SK-N-SH treated with all-trans-retinoic acid at 6 μM for 48 hours (cell line): ENCODE data around the gene TAF1A.

Experiments used
- ATAC-seq: fragments of 200-7000 bp; cut with Tn5 transposase; 3 replicates; pipeline ENCODE4 v1.9.1; 2020; ENCODE audit warnings: mild to moderate bottlenecking, moderate library complexity
- ARNTL ChIP-seq: fragments of 450-650 bp; formaldehyde crosslinking; IDR thresholded peaks from 2 replicates; pipeline ENCODE4 v1.5.0; 2020; ENCODE audit warnings: low read depth, mild to moderate bottlenecking, moderate library complexity, borderline replicate concordance
- BACH2 ChIP-seq: fragments of 250-450 bp; sonication (Bioruptor Pico); IDR thresholded peaks from 2 replicates; pipeline ENCODE4 v1.9.0; 2021; ENCODE audit warnings: mild to moderate bottlenecking, borderline replicate concordance
- CREB5 ChIP-seq: fragments of 250-450 bp; sonication (Bioruptor Pico); IDR thresholded peaks from 2 replicates; pipeline ENCODE4 v1.5.1; 2020; ENCODE audit warnings: low read depth, mild to moderate bottlenecking, moderate library complexity
- CSRNP3 ChIP-seq: fragments of 250-450 bp; sonication (Bioruptor Pico); IDR thresholded peaks from 2 replicates; pipeline ENCODE4 v1.5.1; 2021; ENCODE audit warnings: mild to moderate bottlenecking, moderate library complexity
- ESRRG ChIP-seq: fragments of 250-450 bp; sonication (Bioruptor Pico); IDR thresholded peaks from 2 replicates; pipeline ENCODE4 v1.6.1; 2021; ENCODE audit warnings: mild to moderate bottlenecking
- GLIS3 ChIP-seq: fragments of 250-450 bp; sonication (Bioruptor Pico); IDR thresholded peaks from 2 replicates; pipeline ENCODE4 v1.5.0; 2020; ENCODE audit warnings: mild to moderate bottlenecking, moderate library complexity
- ISL1 ChIP-seq: fragments of 250-450 bp; sonication (Bioruptor Pico); IDR thresholded peaks from 2 replicates; pipeline ENCODE4 v2.1.2; 2022; ENCODE audit warnings: mild to moderate bottlenecking, moderate library complexity
- OSR1 ChIP-seq: fragments of 250-450 bp; sonication (Bioruptor Pico); IDR thresholded peaks from 2 replicates; pipeline ENCODE4 v1.8.0; 2022; ENCODE audit warnings: moderate library complexity, mild to moderate bottlenecking, inconsistent platforms
- PATZ1 ChIP-seq: fragments of 250-450 bp; sonication (Bioruptor Pico); IDR thresholded peaks from 2 replicates; pipeline ENCODE4 v1.8.0; 2020; ENCODE audit warnings: mild to moderate bottlenecking, moderate library complexity, borderline replicate concordance
- POU6F1 ChIP-seq: fragments of 250-450 bp; sonication (Bioruptor Pico); IDR thresholded peaks from 2 replicates; pipeline ENCODE4 v1.8.0; 2021; ENCODE audit warnings: low read depth, mild to moderate bottlenecking, moderate library complexity, borderline replicate concordance
- PPARA ChIP-seq: fragments of 250-450 bp; sonication (Bioruptor Pico); IDR thresholded peaks from 2 replicates; pipeline ENCODE4 v1.5.0; 2020; ENCODE audit warnings: mild to moderate bottlenecking, borderline replicate concordance
- RARB ChIP-seq: fragments of 250-450 bp; sonication (Bioruptor Pico); IDR thresholded peaks from 2 replicates; pipeline ENCODE4 v1.8.0; 2021; ENCODE audit warnings: mild to moderate bottlenecking, moderate library complexity
- TCF4 ChIP-seq: fragments of 250-450 bp; sonication (Bioruptor Pico); IDR thresholded peaks from 2 replicates; pipeline ENCODE4 v1.8.0; 2021; ENCODE audit warnings: mild to moderate bottlenecking, moderate library complexity, borderline replicate concordance
- TOX ChIP-seq: fragments of 250-450 bp; sonication (Bioruptor Pico); IDR thresholded peaks from 2 replicates; pipeline ENCODE4 v1.8.0; 2021; ENCODE audit warnings: mild to moderate bottlenecking, moderate library complexity, borderline replicate concordance
- TSHZ2 ChIP-seq: fragments of 250-450 bp; sonication (Bioruptor Pico); IDR thresholded peaks from 2 replicates; pipeline ENCODE4 v1.5.0; 2020; ENCODE audit warnings: mild to moderate bottlenecking, moderate library complexity
- ZFP3 ChIP-seq: fragments of 250-450 bp; sonication (Bioruptor Pico); IDR thresholded peaks from 2 replicates; pipeline ENCODE4 v1.5.0; 2020; ENCODE audit warnings: mild to moderate bottlenecking, moderate library complexity
- ZNF565 ChIP-seq: fragments of 450-650 bp; formaldehyde crosslinking; conservative IDR thresholded peaks from 2 replicates; pipeline ENCODE4 v1.5.0; 2020; ENCODE audit warnings: low read depth, mild to moderate bottlenecking, moderate library complexity
- ZNF70 ChIP-seq: fragments of 450-650 bp; formaldehyde crosslinking; IDR thresholded peaks from 2 replicates; pipeline ENCODE4 v1.5.0; 2020; ENCODE audit warnings: mild to moderate bottlenecking, moderate library complexity
- ZNF8 ChIP-seq: fragments of 450-650 bp; formaldehyde crosslinking; IDR thresholded peaks from 2 replicates; pipeline ENCODE4 v1.5.0; 2020; ENCODE audit warnings: mild to moderate bottlenecking, moderate library complexity

The TAF1A gene

GRCh38 chr1:222525951-222526350 lies 63.8 kb downstream of the TAF1A start:
- ATAC-seq, result no peak
- no peak for TF ChIP-seq ARNTL (CRISPR knock-in tag)
- no peak for TF ChIP-seq TSHZ2 (CRISPR knock-in tag)
- TF ChIP-seq ZNF565 (CRISPR knock-in tag), result no peak
- no peak for TF ChIP-seq OSR1 (CRISPR knock-in tag)
- no peak for TF ChIP-seq ZFP3 (CRISPR knock-in tag)
- TF ChIP-seq RARB (CRISPR knock-in tag), result no peak
- TF ChIP-seq ISL1 (CRISPR knock-in tag), result no peak
- no peak for TF ChIP-seq ZNF70
- TF ChIP-seq CSRNP3 (CRISPR knock-in tag), result no peak
- no peak for TF ChIP-seq PATZ1 (CRISPR knock-in tag)
- no peak for TF ChIP-seq ZNF8
- TF ChIP-seq CREB5 (CRISPR knock-in tag), result no peak
- TF ChIP-seq PPARA (CRISPR knock-in tag), result no peak
- TF ChIP-seq BACH2 (CRISPR knock-in tag), result no peak
- no peak for TF ChIP-seq TCF4 (CRISPR knock-in tag)

- no peak; the same call in 1 of the 3 replicates for ATAC-seq
- TF ChIP-seq GLIS3 (CRISPR knock-in tag) (no peak), PATZ1 (CRISPR knock-in tag) (no peak), CREB5 (CRISPR knock-in tag) (no peak), ISL1 (CRISPR knock-in tag) (no peak), BACH2 (CRISPR knock-in tag) (no peak), ZNF70 (no peak), POU6F1 (no peak), ESRRG (CRISPR knock-in tag) (no peak), ZNF565 (CRISPR knock-in tag) (no peak), PPARA (CRISPR knock-in tag) (no peak), TOX (CRISPR knock-in tag) (no peak), RARB (CRISPR knock-in tag) (no peak)
These were observed 65.9 kb downstream of the TAF1A start for GRCh38 chr1:222523852-222524251.
